SHP77 treated with DMSO at 0.1 percent for 48 hours (cell line): ENCODE measurements around the gene JAZF1.
"Not testable (repeated sequence)": the region's sequence is repeated elsewhere in the genome, so short reads cannot be mapped to it uniquely, and the experiment has no call there.

ENCODE experiments used
- DNase-seq: peaks from one replicate; lab custom pipeline; 2025; lab: John Stamatoyannopoulos, UW

The JAZF1 gene

DNA sequence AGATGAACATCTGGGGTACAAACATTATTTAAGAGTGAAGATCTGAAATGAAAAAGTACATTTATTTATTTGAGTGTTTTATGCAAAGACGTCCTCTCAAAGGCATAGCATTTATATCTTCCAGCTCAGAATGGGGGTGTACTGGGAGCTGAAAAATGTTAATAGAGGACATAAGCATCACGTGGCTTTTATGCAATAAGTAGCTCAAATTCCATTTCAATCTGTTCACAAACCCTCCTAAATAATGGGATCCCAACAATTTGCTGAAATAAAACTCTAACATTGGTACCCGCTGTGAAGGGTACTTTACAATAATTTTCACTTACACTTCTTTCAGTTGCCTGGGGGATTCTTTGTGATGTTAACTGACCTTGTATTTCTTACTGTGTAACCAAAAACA, 268.7 kb downstream of the JAZF1 start:
- DNase-seq: no peak

- DNase-seq: no peak
Observed at GRCh38 chr7:27910326-27910725, 270.3 kb downstream of the JAZF1 start.

DNA sequence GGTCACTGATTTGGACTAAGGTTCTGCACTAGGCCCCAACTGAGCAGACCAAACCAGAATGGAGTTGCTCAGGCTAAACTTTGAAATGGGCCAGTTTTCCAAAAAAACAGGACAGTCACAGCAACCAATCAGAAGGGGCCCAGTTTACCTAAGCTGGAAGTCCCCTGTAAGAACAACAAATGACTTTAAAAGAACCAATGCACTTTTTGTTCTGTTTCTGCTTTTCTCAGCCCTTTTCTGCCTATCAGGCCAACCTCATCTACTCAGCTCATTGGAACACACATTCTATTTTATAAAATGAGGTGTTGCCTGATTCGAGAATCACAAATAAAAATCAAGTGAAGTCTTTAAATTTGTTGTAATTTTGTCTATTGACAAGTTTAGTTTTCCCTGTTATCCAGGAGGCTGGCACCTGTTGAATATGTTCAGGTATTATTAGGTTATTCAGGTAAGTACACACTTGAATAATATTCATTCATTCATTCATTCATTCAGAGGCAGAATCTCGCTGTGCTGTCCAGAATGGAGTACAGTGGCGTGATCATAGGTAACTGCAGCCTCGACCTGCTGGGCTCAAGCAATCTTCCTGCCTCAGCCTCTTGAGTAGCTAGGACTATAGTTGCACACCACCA, 271.9 kb downstream of the JAZF1 start:
- DNase-seq: no peak

DNA sequence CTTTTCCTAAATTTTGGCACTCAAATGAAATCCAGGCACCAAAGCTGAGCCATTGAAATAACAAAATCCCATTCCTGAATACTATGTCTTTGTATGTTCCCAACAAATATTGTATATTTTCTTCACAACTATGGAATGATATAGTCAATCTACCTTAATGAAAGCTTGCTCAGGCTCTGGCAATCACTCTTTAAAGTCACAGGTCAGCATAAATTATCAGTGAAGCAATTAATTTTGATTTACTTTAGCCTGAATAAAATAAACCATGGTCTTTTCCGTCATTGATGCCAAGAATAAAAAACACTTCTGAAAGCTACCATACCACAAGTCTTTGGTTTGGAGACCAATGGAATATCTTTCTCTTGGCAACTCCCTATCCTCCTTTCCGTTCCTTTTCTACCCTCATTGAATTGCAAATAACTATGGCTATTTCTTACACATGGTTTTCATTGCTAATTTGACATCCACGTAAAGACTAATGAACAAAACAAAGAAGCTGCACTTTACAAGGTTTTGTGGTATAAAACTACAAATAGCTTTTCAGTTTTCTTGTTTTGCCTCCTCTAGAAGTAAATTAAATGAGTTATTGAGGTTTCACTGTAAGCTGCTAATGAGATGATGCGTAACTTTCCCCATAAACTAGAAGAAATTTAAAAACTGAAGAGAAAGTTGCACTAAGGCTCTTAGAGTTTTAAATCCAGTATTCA, 274.1 kb downstream of the JAZF1 start:
- no peak for DNase-seq

- DNase-seq: peak; percentile 16
Observed at GRCh38 chr7:27905951-27906350, 274.6 kb downstream of the JAZF1 start.

- no peak for DNase-seq
Observed at GRCh38 chr7:27901028-27901760, 279.4 kb downstream of the JAZF1 start.

DNA sequence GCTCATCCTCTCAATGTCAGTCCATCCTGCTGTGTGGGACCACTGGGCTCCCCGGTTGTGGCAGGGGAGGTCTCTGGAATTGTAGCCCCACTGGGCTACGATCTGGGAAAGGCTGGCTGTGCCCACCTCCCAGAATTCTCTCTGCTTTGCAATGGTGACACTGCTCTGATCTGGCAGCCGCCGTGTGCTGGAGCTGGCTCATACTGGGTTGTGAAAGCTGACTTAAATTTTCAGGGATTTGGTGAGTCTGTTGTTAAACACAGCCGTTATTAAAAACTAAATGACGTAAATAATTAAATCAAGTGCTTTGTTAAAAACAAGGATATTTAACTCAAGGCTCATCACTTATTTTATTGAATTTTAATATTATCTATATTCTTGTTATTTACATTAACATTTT, 280.6 kb downstream of the JAZF1 start:
- no peak for DNase-seq

- DNase-seq: no peak
Observed at GRCh38 chr7:27899601-27900000, 281.0 kb downstream of the JAZF1 start.

GRCh38 chr7:27897441-27897847, 283.2 kb downstream of the JAZF1 start:
- no peak for DNase-seq

DNA sequence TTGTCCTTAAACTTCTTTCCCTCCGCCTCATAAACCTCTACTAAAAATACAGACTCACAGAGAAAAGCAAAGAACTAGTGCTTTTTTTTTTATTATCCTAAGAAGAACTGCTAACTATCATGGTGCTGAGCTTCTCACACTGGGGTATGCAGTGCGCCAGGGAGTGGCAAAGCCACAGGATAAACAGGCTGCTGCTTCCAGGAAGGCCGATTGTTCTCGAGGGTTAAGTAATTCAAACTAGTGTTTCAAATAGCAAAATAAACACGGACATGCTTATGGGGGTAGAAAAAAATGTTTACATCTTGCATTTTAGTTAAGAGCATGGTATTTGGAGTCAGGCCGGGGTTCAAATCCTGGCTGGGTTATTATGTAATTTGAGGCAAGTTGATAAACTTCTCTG, 283.6 kb downstream of the JAZF1 start:
- DNase-seq: no peak

DNA sequence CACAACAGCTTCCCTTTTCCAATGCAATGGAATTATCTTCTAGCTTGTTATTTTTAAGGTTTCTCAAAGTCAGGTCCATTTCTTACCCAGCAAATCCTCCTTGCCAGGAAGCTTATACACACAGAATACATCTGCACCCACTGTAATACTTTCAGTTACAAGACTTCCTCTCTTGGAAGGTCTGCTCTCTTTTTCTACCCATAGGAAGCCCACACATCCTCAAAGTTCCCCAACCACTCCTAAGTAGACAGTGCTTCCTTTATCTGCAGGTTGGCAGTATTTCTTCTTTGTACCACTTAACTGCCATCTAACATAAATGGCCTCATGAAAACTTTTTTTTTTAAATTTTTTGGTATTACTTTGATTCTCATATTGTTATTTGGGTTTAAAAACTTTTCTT, 285.0 kb downstream of the JAZF1 start:
- DNase-seq: no peak

GRCh38 chr7:27890205-27890849, 290.3 kb downstream of the JAZF1 start:
- DNase-seq: no peak

DNA sequence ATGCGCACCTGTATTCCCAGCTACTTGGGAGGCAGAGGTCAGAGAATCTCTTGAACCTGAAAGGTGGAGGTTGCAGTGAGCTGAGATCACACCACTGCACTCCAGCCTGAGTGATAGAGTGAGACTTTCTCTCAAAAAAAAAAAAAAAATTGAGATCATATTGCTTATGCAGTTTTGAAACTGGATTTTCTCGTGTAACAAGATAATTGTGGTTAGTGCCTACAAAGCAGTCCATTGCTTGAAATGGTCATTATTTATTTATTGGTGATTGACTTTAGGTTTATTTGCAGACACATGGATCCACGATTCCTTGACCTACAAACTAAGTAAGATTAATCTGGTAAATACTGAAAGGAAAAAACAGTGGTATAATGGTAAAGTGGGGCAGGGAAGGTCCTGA, 290.8 kb downstream of the JAZF1 start:
- DNase-seq: no peak

DNA sequence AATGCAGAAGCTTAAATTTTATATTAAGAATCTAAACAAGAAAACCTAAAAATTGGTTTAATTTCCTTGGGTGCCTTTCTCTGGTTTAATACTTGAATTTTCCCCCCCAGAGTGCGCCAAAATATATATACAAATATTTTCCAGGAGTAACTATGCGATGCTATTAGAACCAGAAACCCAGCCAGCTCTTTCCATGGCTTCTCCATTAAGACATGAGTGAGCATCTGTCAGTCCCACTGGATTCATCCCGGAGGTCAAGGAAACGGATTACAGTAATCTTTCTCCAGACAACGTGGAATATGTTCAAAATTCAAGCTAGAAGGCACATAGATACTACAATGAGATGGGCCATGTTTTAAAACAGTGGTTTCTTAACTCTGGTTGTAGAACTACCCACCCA, 291.9 kb downstream of the JAZF1 start:
- DNase-seq: no peak

- not testable (repeated sequence) for DNase-seq
Observed at GRCh38 chr7:27886710-27887109, 293.9 kb downstream of the JAZF1 start.

- DNase-seq: no peak
Observed at GRCh38 chr7:27885652-27886051, 294.9 kb downstream of the JAZF1 start.

GRCh38 chr7:27883696-27884095, 296.9 kb downstream of the JAZF1 start:
- no peak for DNase-seq

DNA sequence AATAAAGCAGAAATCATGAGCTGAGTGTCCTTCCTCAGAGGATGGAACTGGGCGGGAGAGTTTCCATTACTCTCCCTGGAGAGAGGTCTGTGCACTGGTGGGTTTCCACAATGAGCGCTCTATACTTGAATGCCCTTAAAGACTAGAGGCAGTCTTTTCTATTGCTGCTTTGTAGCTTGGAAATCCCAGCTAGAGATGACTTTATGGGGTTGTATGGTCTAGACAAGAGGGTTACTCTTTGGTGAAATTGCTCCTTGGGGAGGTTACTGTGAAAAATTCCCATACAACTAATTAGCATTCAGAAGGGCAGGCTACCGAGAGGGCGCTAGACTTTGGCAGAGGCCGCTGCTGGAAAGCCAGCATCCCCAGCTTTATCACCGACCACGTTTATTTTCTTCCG, 303.8 kb downstream of the JAZF1 start:
- no peak for DNase-seq

DNA sequence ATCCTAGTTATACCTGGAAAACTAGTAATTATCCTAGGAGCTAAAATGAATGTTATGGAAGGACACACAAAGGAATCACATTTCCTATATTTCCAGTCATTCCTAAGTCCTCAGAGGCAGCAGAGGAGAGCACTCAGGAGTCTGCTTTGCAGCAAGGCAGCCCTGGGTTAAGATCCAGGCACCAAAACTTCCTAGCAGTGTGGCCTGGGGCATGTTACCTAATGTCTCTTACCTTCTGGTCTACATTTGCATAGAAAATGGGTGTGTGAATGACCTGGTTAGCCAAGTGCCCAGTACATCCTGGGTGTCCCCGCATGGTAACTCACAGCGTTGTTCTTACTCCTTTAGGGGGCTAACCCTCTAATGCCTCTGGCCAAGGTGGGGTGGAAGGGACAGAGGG, 304.8 kb downstream of the JAZF1 start:
- no peak for DNase-seq

GRCh38 chr7:27875061-27875460, 305.5 kb downstream of the JAZF1 start:
- DNase-seq: no peak

- DNase-seq: no peak
Observed at GRCh38 chr7:27873981-27874957, 306.3 kb downstream of the JAZF1 start.
